ENCODE measurements around the gene GRPEL2.

The GRPEL2 gene

DNA sequence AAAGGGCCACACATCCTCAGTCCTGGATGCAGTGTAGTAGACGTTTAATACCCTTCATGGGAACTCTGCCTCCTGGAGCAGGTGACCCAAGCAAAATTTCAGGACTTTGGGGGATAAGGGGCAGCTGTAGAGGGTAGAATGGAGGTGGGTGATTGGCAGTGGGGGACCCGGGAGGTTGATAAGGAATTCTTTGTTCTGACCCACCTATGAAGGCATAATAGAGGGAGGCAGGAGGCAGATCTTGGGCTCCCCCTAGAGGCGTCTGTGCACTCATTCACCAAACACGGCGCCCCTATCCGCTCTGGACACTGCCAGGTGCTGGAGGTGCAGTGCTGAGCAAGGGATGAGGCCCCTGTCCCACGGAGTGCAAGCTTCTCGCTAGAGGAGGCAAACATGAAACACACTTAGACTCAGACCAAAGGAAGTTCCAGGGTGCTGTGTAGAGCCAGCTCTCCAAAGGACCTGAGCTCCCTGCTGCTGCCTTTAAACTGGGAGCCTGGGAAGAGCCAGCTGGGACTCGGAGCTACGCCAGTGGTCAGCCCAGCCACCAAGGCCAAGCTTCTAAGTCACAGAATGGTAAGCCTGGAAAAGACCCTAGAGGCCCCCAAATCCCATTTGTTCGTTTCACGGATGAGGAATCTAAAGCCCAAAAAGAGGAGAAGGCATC is 26.1 kb downstream of the GRPEL2 start:
- peaks cover 16% of the 10 kb centered on the region for H3K27me3 Mint-ChIP-seq (ENCODE audit: low read depth)
- peak; percentile 50 to 71 (median 65) for TF ChIP-seq CTCF (IDR thresholded peaks at IDR 0.05; ENCODE audit: unreplicated experiment in 3 of 3)

GRCh38 chr5:149372076-149372795 is 26.9 kb downstream of the GRPEL2 start:
- Mint-ChIP-seq H3K36me3 (ENCODE audit: low read depth) (no peaks in the 10 kb centered on the region), H3K27me3 (ENCODE audit: low read depth) (peaks cover 16% of the 10 kb centered on the region), H3K4me1 (peaks cover 48% of the 10 kb centered on the region), H3K27ac (peak overlapping the region; percentile 32 to 66 (median 46)), H3K4me3 (peak overlapping the region in 1 of 3 experiments; percentile 11), H3K9me3 (no peaks in the 10 kb centered on the region)
- TF ChIP-seq CTCF (IDR thresholded peaks at IDR 0.05; ENCODE audit: unreplicated experiment in 3 of 3), result no peak

More for the DNA sequence above, 26.1 kb downstream of the GRPEL2 start:
- peak overlapping the region; percentile 41 to 86 (median 65) for H3K27ac Mint-ChIP-seq
- peaks cover 44% of the 10 kb centered on the region for H3K4me1 Mint-ChIP-seq
- H3K36me3 Mint-ChIP-seq (ENCODE audit: low read depth), result no peaks in the 10 kb centered on the region
- no peaks in the 10 kb centered on the region for H3K9me3 Mint-ChIP-seq
- H3K4me3 Mint-ChIP-seq, result peak overlapping the region in 2 of 3 experiments; percentile 46 to 62

DNA sequence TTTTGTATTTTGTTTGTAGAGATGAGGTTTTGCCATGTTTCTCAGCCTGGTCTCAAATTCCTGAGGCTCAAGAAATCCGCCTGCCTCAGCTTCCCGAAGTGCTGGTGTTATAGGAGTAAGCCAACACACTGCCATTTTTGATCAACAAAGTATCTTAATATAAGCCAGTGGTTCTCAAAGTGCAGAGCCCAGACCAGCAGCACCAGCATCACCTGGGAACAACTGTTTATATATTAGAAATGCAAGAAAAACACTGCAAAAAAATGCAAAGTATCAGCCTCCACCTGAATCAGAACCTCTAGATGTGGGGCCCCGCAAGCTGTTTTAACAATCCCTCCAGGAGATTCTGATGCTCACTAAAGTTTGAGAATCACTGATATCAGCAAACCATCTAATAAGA is 27.6 kb downstream of the GRPEL2 start:
- H3K27me3 Mint-ChIP-seq (ENCODE audit: low read depth), result peaks cover 16% of the 10 kb centered on the region
- no peak overlapping the region for H3K27ac Mint-ChIP-seq
- no peaks in the 10 kb centered on the region for H3K36me3 Mint-ChIP-seq (ENCODE audit: low read depth)
- no peak for TF ChIP-seq CTCF (IDR thresholded peaks at IDR 0.05; ENCODE audit: unreplicated experiment in 3 of 3)
- H3K4me1 Mint-ChIP-seq, result peaks cover 46% of the 10 kb centered on the region
- H3K9me3 Mint-ChIP-seq, result no peaks in the 10 kb centered on the region
- no peak overlapping the region for H3K4me3 Mint-ChIP-seq

- H3K4me3 Mint-ChIP-seq, result peak overlapping the region in 2 of 3 experiments; percentile 17 to 45
- no peaks in the 10 kb centered on the region for H3K9me3 Mint-ChIP-seq
- H3K4me1 Mint-ChIP-seq, result peaks cover 56% of the 10 kb centered on the region
- H3K36me3 Mint-ChIP-seq (ENCODE audit: low read depth), result no peaks in the 10 kb centered on the region
- H3K27me3 Mint-ChIP-seq (ENCODE audit: low read depth), result peaks cover 12% of the 10 kb centered on the region
- peak overlapping the region in 1 of 3 experiments; percentile 55 for H3K27ac Mint-ChIP-seq
- TF ChIP-seq CTCF (IDR thresholded peaks at IDR 0.05; ENCODE audit: unreplicated experiment in 3 of 3), result no peak
Measured at GRCh38 chr5:149374303-149374702, 29.0 kb downstream of the GRPEL2 start.

DNA sequence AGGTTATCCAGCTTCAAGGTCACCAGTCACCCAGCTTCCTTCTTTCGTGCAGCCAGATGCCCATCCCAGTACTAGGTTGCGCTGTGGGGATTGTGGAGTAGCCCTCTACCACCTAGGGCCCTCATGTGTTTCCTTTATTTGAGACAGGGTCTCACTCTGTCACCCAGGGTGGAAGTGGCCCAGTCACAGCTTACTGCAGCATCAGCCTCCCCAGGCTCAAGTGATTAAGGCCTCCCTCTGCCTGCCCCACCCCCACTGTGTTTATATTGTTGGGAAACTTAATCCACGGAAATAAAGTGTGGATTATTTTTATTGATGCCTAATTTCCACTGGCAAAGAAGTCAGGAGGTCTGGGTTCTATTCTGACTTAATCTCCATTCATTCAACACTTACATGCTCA is 29.5 kb downstream of the GRPEL2 start:
- Mint-ChIP-seq H3K4me1 (peaks cover 55% of the 10 kb centered on the region), H3K27ac (peak overlapping the region in 2 of 3 experiments; percentile 46 to 96), H3K27me3 (ENCODE audit: low read depth) (peaks cover 12% of the 10 kb centered on the region), H3K36me3 (ENCODE audit: low read depth) (no peaks in the 10 kb centered on the region), H3K9me3 (no peaks in the 10 kb centered on the region), H3K4me3 (peak overlapping the region in 1 of 3 experiments; percentile 88)
- no peak for TF ChIP-seq CTCF (IDR thresholded peaks at IDR 0.05; ENCODE audit: unreplicated experiment in 3 of 3)

Measured in nephron (organoid).